ENCODE data around the gene ZCCHC14. TPM values are rescaled to one million over a fixed set of nuclear protein-coding genes. Genes with fewer than 3 reads are reported as not detected.

Gene ZCCHC14
- total RNA-seq, result 3.1 and 5.4 TPM in 2 replicates

DNA sequence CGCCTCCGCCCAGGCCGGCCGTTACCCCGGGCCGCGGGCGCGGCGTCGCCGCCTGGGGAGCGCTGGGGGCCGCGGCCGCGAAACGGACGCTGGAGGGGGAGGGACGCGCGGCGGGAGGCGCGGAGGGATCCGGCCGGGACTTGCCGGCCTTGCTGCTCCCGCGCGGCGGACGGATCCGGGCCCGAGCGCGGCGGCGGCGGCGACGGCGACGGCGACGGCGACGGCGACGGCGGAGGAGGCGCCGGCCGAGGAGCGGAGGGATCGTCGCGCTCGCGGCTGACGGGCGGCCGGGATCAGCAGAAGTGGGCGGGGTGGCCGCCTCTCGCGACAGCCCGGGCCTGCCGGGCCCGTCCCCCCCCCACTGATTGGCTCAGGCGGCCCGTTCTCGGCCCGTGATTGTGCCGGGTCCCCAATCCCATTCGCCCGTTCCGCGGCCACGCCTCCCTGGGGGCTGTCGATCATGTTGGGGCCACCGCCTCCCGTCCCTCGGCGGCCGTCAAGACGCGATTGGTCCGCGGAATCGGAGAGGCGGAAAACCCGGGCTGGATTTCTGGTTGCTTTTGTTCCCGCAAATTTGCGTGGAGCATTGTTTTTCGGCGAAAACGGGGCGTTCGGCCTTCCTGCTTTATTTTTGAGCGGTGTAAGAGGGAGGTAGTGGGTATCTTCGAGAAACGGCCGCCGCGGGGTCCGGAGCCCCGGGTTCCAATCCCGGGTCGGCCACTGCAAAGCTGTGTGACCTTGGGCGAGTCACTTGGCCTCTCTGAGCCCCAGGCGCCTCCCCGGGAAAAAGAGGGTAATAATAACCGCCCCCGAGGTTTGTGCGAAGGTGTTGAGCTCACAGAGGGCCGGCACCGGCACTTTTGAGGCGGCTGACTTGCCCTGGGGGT lies at the start of gene ZCCHC14:
ZCCHC14 (minus strand) TSS at position 304 of the 887 bp plus-strand sequence. CDS start 786 bp downstream, outside the sequence.

DNA sequence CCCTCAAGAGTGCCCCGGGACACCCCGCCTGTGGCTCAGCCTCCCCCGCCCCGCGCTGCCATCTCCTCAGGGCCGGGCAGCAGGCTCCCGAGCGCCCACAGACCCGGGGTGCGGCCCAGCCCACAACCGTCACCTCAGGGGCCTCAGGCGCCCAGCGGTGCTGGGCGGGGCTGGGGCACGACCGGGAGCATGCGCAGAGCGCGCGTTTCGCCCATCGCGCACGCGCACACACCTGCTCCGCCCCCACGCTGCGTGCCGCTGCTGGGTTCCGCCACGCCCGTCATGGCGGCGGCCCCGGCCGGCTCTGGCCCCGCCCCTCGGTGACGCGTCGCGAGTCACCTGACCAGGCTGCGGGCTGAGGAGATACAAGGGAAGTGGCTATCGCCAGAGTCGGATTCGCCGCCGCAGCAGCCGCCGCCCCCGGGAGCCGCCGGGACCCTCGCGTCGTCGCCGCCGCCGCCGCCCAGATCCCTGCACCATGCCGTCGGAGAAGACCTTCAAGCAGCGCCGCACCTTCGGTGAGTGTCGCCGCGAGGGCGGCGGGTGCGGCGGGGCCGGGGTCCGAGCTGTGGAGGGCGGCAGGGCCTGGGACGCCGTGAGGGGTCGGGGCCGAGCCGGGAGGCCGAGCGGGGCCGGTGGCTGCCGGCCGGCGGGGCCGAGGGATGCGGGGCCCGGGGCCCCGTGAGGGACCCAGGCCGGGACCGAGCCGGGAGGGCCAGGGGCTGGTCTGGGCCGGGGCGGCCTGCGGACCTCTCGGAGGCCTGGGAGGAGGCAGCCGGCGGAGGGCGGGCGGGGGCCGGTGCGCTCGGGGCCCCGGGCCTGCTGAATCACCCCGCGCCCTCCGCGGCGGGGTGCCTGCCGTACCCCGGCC lies 100.6 kb downstream of the ZCCHC14 start, which contains the start of gene MAP1LC3B:
MAP1LC3B (plus strand) TSS at position 387 of the 871 bp plus-strand sequence; CDS start at position 479, 92 bp downstream.

DNA sequence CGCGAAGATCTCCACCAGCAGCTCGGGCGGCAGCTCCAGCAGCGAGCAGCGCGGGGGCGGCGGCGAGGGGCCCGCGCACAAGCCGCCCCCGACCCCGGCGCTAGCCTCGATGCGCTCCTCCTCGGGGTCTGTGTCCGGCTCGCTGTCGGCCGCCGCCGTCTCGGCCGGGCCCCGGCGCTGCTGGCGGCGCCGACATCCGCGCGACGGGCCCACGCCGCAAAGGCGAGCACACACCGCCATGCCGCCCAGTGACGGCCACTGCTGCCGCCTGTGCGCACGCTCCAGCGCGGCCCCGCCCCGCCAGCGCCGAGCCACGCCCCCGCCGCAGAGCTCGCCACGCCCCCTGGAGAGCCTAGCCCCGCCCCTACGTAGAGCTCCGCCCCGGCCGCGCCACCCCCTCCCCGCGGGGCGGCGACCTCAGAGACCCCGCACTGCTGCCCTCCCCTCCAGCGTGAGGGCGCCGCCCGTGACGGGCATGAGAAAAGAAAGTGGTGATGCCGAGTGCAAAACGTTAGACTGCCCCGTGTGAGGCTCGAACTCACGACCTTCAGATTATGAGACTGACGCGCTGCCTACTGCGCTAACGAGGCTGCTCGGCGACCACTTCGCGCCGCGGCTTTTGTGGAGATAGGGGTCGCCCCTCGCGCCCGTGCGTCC lies 109.2 kb downstream of the ZCCHC14 start, which contains the start of gene FBXO31:
FBXO31 (minus strand) TSS at position 272 of the 657 bp plus-strand sequence; CDS start at position 240, 32 bp downstream.

Other genes starting within 250 kb of the ZCCHC14 start
- 4.8 and 5.9 TPM in 2 replicates for gene C16orf95, start 175.6 kb downstream of the ZCCHC14 start, total RNA-seq
- 28.9 and 38.9 TPM in 2 replicates for gene FBXO31, start 109.2 kb downstream of the ZCCHC14 start, total RNA-seq
- gene MAP1LC3B, start 100.7 kb downstream of the ZCCHC14 start, total RNA-seq, result 26.3 and 30.2 TPM in 2 replicates
- gene JPH3, start 109.5 kb upstream of the ZCCHC14 start, total RNA-seq, result under 0.01 TPM in 1 of 2 replicates, not detected in the other